ENCODE measurements around the gene ROPN1L. TPM values are rescaled to one million over a fixed set of nuclear protein-coding genes. Genes with fewer than 3 reads are reported as not detected.

The ROPN1L gene
- total RNA-seq, result 0.09 TPM in 1 of 2 replicates, not detected in the other

GRCh38 chr5:10441083-10441991, at the start of gene ROPN1L:
TSS of gene ROPN1L (plus strand) at chr5:10441879. CDS start at chr5:10442168, 289 bp downstream.

Other genes starting within 250 kb of the ROPN1L start
- 7.5 and 10.9 TPM in 2 replicates for gene ATPSCKMT, start 192.0 kb upstream of the ROPN1L start, total RNA-seq
- gene CCT5, start 191.6 kb upstream of the ROPN1L start, total RNA-seq, result 210 and 226 TPM in 2 replicates
- gene CMBL, start 134.0 kb upstream of the ROPN1L start, total RNA-seq, result 5.6 and 14.0 TPM in 2 replicates
- 27.7 and 120 TPM in 2 replicates for gene MARCHF6, start 88.2 kb upstream of the ROPN1L start, total RNA-seq
- gene ANKRD33B, start 122.2 kb downstream of the ROPN1L start, total RNA-seq, result 6.4 and 7.4 TPM in 2 replicates